Kidney epithelial cell (primary cell): ENCODE measurements around the gene ABCF3. TPM values are rescaled to one million over a fixed set of nuclear protein-coding genes. Genes with fewer than 3 reads are reported as not detected.

ENCODE experiments used
- DNase-seq: peaks from one replicate; pipeline ENCODE4 v3.0.0-alpha.2; 2010; ENCODE audit warnings: low read depth
- H3K27me3 ChIP-seq: 2 replicates; pipeline ENCODE4 v1.6.0; 2011; ENCODE audit warnings: low read length; ENCODE audit not compliant: control insufficient read depth, insufficient read depth
- H3K36me3 ChIP-seq: 2 replicates; pipeline ENCODE4 v1.5.1; 2011; ENCODE audit warnings: low read length; ENCODE audit not compliant: control insufficient read depth, insufficient read depth
- H3K4me3 ChIP-seq: 2 replicates; pipeline ENCODE4 v1.5.1; 2011; ENCODE audit warnings: low read depth, mild to moderate bottlenecking, control low read depth, low read length
- CTCF ChIP-seq: IDR thresholded peaks from 2 replicates; pipeline ENCODE4 v1.5.1; 2011; ENCODE audit warnings: mild to moderate bottlenecking, moderate library complexity, low read length, control low read depth, inconsistent platforms; ENCODE audit not compliant: insufficient read depth, poor library complexity, severe bottlenecking
- total RNA-seq: library from RNA; depleted of rRNA; stranded (reverse); fragments of >200 nt; gene quantifications from 2 replicates; pipeline ENCODE4 v1.2.3, GENCODE V29; 2015

ABCF3 gene
- total RNA-seq, 1 donor from 2014 or later, result 55.7 TPM

DNA sequence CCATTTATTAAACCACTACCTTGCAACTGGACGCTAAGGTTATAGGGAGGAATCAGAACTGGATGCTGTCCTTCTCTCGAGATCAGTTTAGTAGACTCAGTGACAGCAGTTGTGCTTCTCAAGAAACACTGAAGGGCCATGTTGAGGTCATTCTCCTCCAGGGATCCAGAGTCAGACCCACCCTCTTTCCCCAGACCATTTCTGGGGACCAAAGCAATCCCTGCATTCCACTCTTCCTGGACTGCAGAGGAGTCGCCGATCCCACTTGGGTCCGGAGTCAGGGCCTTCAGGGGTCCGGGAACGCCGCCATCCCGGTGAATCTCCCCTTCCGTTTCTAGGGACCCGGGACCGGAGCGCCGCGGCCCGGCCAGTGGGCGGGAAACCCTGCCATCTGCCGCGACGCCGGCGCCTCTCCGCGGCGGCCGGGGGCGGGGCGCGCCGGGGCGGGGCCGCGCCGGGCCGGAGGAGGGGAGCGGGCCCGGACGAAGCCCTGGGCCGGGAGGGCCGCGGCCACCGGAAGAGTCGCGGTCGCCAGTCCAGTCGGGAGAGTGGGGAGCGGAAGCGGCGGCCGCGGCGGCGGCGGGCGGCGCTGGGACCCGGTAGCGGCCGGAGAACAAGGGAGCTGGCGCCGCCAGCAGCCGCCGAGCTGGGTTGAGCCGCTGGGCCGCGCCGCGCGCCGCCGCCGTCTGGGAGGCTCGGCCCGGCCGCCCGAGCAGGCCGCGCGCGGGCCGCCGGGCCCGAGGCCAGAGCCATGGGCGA, 30.9 kb upstream of the ABCF3 start, which contains the start of gene DVL3:
Gene DVL3, plus strand, starts transcription at position 493 of the 759 bp plus-strand sequence. Its CDS starts 259 bp downstream, at position 752.
- no peak for TF ChIP-seq CTCF
- no peaks in the 10 kb centered on the region for H3K27me3 ChIP-seq
- no peak for DNase-seq
- H3K36me3 ChIP-seq, result no peaks in the 10 kb centered on the region
- H3K4me3 ChIP-seq, result peak within 1 kb of the TSS; percentile 96

GRCh38 chr3:184155644-184156521, 30.1 kb upstream of the ABCF3 start:
- H3K4me3 ChIP-seq, result peak overlapping the region; percentile 96
- H3K27me3 ChIP-seq, result no peaks in the 10 kb centered on the region
- H3K36me3 ChIP-seq, result no peaks in the 10 kb centered on the region
- no peak for TF ChIP-seq CTCF
- no peak for DNase-seq

DNA sequence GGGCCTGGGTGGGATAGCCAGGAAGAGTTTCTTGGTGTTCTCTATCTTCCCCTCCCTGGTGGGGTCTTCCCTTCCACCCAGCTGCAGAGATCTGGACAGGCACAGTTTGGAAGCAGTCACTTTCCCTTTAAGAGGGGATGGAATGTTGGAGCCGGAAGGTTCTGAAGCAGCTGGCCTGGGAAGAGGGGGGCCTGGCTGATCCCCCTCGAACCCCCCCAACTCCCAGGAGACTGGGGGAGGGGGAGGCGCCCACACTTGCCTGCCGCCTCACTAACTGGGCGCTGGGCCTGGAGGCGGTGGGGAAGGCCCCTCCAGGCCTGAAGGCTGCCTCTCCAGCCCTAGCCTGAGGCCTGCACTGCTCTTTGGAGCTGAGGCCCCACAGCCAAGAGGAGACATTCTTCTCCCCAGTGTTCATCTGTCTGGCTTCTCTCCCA, 29.5 kb upstream of the ABCF3 start:
- no peaks in the 10 kb centered on the region for H3K27me3 ChIP-seq
- peak overlapping the region; percentile 96 for H3K4me3 ChIP-seq
- TF ChIP-seq CTCF, result no peak
- H3K36me3 ChIP-seq, result no peaks in the 10 kb centered on the region
- DNase-seq, result no peak

DNA sequence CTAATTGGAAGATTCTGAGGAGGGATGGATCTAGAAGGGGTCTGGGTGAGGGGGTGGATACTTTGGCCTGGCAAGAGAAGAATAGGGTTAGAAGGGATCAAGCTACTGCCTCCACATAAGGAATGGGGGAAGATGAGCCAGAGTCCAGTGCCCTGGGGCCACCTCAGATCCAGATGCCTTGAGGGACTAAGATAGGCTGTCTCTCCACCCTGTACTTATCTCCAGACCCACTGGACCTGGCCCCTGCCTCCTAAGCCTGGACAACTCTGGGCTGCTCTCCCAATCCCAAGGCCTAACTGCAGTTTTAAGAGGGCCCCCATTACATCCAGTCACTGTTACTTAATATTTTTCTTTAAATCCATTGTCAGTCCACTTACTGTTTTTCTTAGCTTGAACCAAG, 28.8 kb upstream of the ABCF3 start:
- no peaks in the 10 kb centered on the region for H3K36me3 ChIP-seq
- no peak for TF ChIP-seq CTCF
- no peaks in the 10 kb centered on the region for H3K27me3 ChIP-seq
- peak overlapping the region; percentile 96 for H3K4me3 ChIP-seq
- DNase-seq, result no peak

GRCh38 chr3:184158404-184158803, 27.6 kb upstream of the ABCF3 start:
- no peak overlapping the region for H3K4me3 ChIP-seq
- TF ChIP-seq CTCF, result no peak
- no peak for DNase-seq
- H3K36me3 ChIP-seq, result no peaks in the 10 kb centered on the region
- no peaks in the 10 kb centered on the region for H3K27me3 ChIP-seq
